ENCODE measurements around the gene HNRNPA1.

GRCh38 chr12:54279632-54280467 is 676 bp upstream of the HNRNPA1 start, which contains the start of gene CBX5:
- TF ChIP-seq CTCF (IDR thresholded peaks at IDR 0.05; ENCODE audit: borderline replicate concordance, extremely low read depth, low read length, poor library complexity, severe bottlenecking) (no peak), EZH2 (IDR thresholded peaks at IDR 0.05; ENCODE audit: borderline replicate concordance, low read depth, low read length, severe bottlenecking) (no peak)
